Transverse colon (tissue), 4 donors: ENCODE measurements around the gene FGD3.

Experiments
- EP300 ChIP-seq: sonication (generic); formaldehyde crosslinking; IDR thresholded peaks from one replicate; pipeline ENCODE4 v1.6.1; 2017; ENCODE audit warnings: antibody characterized with exemption, low read depth
- POLR2A ChIP-seq: fragments of 450-650 bp; IDR thresholded peaks from one replicate; pipeline ENCODE4 v1.6.1; 2016; ENCODE audit warnings: antibody characterized with exemption, mild to moderate bottlenecking, moderate library complexity
- POLR2AphosphoS5 ChIP-seq, 3 donors: sonication (generic); formaldehyde crosslinking; IDR thresholded peaks; one replicate each; pipeline ENCODE4 v1.6.1; 2016; ENCODE audit warnings: antibody characterized with exemption in 3 of 3
- TF ChIP-seq, protein P1 (sequence below), 5 experiments: fragments of 200-600 bp in 3 of 5; fragments of 450-650 bp in 2 of 5; sonication (generic) in 3 of 5; IDR thresholded peaks; 1 replicate in 2 of 5; 2 replicates in 3 of 5; pipeline ENCODE4 v1.5.1; 2016 to 2017; ENCODE audit warnings: antibody characterized with exemption in 5 of 5, inconsistent platforms in 3 of 5, mild to moderate bottlenecking in 2 of 5, moderate library complexity in 1 of 5

DNA sequence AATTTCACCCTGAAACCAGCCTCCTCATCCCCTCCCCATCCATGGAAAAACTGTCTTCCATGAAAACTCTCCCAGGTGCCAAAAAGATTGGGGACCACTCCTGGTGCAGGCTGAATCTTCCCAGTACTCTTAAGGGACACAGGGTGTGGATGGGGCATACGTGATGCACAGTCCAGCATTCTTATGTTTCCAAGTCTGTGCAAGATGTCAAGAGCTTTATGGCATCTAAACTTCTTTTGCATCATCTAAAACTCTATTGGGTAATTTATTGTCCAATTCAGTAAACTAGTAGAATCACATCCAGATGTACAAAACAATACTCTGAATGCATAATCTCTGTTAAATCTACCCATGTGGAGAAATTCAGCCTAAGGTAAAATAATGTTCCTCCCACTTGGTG is 9.3 kb upstream of the FGD3 start:
- TF ChIP-seq, protein P1, sequence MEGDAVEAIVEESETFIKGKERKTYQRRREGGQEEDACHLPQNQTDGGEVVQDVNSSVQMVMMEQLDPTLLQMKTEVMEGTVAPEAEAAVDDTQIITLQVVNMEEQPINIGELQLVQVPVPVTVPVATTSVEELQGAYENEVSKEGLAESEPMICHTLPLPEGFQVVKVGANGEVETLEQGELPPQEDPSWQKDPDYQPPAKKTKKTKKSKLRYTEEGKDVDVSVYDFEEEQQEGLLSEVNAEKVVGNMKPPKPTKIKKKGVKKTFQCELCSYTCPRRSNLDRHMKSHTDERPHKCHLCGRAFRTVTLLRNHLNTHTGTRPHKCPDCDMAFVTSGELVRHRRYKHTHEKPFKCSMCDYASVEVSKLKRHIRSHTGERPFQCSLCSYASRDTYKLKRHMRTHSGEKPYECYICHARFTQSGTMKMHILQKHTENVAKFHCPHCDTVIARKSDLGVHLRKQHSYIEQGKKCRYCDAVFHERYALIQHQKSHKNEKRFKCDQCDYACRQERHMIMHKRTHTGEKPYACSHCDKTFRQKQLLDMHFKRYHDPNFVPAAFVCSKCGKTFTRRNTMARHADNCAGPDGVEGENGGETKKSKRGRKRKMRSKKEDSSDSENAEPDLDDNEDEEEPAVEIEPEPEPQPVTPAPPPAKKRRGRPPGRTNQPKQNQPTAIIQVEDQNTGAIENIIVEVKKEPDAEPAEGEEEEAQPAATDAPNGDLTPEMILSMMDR (IDR thresholded peaks at IDR 0.05) = no peak
- TF ChIP-seq POLR2A (no peak), EP300 (no peak), POLR2AphosphoS5 (IDR thresholded peaks at IDR 0.05) (no peak)
